Skeletal muscle cell (primary cell): ENCODE data around the gene KLF11.
"Not testable (repeated sequence)": the region's sequence is repeated elsewhere in the genome, so short reads cannot be mapped to it uniquely, and the experiment has no call there.

Experiments
- DNase-seq: peaks from one replicate; pipeline ENCODE4 v3.0.0-alpha.2; 2010; ENCODE audit warnings: low read depth
- H3K4me3 ChIP-seq: 2 replicates; pipeline ENCODE4 v1.5.1; 2011; ENCODE audit warnings: low read depth, mild to moderate bottlenecking, control low read depth, low read length, moderate library complexity

Gene KLF11

DNA sequence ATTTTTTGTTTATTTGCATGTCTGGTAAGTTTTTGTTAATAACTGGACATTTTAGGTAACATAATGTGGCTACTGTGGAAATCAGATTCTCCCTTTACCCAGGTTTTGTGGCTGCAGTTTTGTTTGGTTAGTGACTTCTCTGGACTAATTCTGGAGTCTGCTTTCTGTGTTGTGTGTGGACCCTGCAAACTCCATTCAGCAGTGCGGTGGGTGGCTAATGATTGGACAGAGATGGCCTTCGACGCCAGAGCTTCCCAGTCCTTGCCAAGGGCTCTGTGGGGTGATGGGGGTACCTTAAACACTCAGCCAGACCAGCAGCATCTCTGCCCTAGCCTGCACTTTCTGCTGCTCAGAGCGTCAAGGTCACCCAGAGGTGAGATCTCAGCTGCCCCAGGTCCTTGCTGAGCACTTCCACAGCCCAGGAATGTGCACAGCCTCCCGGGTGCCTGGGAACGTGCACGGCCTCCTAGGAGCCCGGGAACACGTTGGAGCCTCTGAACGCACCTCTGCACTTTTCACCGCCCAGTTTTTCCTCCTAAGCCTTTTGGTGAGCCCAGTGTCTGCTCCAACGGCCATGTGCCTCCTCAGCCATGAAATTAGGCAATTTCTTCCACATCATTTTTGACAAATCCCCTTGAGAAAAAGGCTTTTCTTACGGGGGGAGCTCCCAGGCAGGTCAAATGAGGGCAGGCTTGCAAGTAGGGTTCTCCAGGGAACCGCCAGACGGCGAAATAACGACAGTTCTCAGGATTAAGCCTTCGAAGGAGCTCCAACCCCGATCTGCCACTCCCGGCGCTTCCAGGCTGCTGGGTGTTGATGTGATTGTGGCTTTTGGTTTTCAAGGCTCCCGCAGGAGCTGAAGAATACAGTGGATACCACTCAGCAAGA, 35.2 kb upstream of the KLF11 start:
- no peak overlapping the region for H3K4me3 ChIP-seq
- no peak for DNase-seq

GRCh38 chr2:10008809-10009176, 34.6 kb upstream of the KLF11 start:
- no peak overlapping the region for H3K4me3 ChIP-seq
- no peak for DNase-seq

- no peak overlapping the region for H3K4me3 ChIP-seq
- no peak for DNase-seq
Measured at GRCh38 chr2:10009271-10009810, 34.0 kb upstream of the KLF11 start.

DNA sequence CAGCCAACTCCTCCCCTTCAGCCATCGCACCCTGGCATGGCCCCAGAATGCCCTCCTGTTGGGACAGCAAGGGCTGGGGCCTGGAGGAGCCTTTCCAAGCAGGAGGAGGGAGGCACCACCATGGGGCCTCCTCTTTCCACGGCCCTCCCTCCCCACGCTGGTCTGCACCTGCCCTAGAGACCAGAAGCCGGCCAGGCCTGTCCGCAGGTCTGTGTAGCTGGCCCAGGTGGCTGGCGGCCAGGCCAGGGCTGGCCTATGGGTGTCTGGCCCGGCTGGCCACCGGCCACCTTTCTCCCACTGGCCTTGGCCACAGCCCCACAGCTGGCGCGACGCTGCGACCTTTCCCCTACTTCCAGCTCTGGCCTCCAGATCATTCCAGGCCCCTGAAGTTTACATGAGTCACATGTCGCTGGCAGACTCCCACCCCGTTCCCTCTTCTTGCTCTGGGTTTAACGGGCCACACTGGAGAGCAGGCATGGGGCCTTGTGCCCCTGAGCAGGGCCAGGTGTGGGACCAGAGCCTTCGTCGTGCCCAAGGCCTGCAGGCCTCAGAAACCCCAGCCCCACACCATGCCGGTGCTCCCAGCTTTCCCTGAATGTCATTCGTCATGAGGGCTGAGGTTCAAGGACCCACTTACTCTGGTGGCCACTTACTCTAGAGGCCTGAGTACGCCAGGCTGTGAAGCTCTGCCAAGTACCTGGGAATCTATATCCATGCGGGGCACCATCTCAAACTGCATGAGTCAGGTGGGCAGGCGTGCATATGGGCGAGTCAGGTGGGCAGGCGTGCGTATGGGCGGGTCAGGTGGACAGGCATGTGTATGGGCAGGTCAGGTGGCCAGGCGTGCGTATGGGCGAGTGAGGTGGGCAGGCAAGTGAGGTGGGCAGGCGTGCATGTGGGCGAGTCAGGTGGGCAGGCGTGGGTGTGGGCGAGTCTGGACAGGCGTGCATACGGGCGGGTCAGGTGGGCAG, 33.3 kb upstream of the KLF11 start:
- no peak for DNase-seq

DNA sequence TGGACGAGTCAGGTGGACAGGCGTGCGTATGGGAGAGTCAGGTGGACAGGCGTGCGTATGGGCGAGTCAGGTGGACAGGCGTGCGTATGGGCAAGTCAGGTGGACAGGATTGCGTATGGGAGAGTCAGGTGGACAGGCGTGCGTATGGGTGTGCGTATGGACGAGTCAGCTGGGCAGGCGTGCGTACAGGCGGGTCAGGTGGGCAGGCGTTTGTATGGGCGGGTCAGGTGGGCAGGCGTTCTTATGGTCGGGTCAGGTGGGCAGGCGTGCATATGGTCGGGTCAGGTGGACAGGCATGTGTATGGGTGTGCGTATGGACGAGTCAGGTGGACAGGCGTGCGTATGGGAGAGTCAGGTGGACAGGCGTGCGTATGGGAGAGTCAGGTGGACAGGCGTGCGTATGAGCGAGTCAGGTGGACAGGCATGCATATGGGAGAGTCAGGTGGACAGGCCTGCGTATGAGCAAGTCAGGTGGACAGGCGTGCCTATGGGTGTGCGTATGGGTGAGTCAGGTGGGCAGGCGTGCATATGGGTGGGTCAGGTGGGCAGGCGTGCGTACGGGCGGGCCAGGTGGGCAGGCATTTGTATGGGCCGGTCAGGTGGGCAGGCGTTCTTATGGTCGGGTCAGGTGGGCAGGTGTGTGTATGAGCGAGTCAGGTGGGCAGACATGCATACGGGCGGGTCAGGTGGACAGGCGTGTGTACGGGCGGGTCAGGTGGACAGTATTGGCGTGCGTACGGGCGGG, 32.3 kb upstream of the KLF11 start:
- DNase-seq, H3K4me3 ChIP-seq: not testable (repeated sequence)

More for the DNA sequence above, 33.3 kb upstream of the KLF11 start:
- no peak overlapping the region for H3K4me3 ChIP-seq

DNA sequence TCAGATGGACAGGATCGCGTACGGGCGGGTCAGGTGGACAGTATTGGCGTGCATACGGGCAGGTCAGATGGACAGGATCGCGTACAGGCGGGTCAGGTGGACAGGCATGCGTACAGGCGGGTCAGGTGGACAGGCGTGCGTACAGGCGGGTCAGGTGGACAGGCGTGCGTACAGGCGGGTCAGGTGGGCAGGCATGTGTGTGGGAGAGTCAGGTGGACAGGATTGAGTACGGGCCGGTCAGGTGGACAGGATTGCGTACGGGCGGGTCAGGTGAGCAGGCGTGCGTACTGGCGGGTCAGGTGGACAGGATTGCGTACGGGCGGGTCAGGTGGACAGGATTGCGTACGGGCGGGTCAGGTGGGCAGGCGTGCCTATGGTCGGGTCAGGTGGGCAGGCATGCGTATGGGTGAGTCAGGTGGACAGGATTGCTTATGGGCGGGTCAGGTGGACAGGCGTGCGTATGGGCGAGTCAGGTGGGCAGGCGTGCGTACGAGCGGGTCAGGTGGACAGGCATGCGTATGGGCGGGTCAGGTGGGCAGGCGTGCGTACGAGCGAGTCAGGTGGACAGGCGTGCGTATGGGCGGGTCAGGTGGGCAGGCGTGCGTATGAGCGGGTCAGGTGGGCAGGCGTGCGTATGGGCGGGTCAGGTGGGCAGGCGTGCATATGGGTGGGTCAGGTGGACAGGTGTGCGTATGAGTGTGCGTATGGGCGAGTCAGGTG, 31.6 kb upstream of the KLF11 start:
- DNase-seq, H3K4me3 ChIP-seq: not testable (repeated sequence)

DNA sequence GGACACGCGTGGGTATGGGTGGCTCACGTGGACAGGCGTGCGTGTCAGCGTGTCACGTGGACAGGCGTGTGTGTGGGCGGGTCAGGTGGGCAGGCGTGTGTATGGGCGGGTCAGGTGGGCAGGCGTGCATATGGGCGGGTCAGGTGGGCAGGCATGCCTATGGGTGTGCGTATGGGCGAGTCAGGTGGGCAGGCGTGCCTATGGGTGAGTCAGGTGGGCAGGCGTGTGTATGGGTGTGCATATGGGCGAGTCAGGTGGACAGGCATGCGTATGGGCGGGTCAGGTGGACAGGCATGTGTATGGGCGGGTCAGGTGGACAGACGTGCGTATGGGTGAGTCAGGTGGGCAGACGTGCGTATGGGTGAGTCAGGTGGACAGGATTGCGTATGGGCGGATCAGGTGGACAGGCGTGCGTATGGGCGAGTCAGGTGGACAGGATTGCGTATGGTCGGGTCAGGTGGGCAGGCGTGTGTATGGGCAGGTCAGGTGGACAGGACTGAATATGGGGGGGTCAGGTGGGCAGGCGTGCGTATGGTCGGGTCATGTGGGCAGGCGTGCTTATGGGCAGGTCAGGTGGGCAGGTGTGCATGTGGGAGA, 30.9 kb upstream of the KLF11 start:
- H3K4me3 ChIP-seq, DNase-seq: not testable (repeated sequence)

DNA sequence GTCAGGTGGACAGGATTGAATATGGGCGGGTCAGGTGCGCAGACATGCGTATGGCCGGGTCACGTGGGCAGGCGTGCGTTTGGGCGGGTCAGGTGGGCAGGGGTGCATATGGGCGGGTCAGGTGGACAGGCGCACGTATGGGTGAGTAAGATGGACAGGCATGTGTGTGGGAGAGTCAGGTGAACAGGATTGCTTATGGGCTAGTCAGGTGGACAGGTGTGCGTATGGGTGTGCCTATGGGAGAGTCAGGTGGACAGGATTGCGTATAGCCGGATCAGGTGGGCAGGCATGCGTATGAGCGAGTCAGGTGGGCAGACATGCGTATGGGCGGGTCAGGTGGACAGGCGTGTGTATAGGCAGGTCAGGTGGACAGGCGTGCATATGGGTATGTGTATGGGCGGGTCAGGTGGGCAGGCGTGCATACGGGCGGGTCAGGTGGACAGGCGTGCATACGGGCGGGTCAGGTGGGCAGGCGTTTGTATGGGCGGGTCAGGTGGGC, 30.3 kb upstream of the KLF11 start:
- DNase-seq = no peak
- H3K4me3 ChIP-seq = no peak overlapping the region

DNA sequence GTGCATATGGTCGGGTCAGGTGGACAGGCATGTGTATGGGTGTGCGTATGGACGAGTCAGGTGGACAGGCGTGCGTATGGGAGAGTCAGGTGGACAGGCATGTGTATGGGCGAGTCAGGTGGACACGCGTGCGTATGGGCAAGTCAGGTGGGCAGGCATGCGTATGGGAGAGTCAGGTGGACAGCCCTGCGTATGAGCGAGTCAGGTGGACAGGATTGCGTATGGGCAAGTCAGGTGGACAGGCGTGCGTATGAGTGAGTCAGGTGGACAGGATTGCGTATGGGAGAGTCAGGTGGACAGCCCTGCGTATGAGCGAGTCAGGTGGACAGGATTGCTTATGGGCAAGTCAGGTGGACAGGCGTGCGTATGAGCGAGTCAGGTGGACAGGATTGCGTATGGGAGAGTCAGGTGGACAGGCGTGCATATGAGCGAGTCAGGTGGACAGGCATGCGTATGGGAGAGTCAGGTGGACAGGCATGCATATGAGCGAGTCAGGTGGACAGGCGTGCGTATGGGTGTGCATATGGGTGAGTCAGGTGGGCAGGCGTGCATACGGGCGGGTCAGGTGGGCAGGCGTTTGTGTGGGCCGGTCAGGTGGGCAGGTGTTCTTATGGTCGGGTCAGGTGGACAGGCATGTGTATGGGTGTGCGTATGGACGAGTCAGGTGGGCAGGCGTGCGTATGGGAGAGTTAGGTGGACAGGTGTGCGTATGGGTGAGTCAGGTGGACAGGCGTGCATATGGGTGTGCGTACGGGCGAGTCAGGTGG, 29.5 kb upstream of the KLF11 start:
- not testable (repeated sequence) for DNase-seq, H3K4me3 ChIP-seq

- no peak overlapping the region for H3K4me3 ChIP-seq
- DNase-seq = no peak
Measured at GRCh38 chr2:10014418-10015190, 28.7 kb upstream of the KLF11 start.

DNA sequence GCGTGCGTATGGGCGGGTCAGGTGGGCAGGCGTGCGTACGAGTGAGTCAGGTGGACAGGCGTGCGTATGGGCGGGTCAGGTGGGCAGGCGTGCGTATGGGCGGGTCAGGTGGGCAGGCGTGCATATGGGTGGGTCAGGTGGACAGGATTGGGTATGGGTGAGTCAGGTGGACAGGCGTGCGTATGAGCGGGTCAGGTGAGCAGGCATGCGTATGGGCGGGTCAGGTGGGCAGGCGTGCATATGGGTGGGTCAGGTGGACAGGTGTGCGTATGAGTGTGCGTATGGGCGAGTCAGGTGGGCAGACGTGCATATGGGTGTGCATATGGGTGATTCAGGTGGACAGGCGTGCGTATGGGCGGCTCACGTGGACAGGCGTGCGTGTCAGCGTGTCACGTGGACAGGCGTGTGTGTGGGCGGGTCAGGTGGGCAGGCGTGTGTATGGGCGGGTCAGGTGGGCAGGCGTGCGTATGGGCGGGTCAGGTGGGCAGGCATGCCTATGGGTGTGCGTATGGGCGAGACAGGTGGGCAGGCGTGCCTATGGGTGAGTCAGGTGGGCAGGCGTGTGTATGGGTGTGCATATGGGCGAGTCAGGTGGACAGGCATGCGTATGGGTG, 27.9 kb upstream of the KLF11 start:
- not testable (repeated sequence) for DNase-seq, H3K4me3 ChIP-seq

GRCh38 chr2:10016001-10016801, 27.1 kb upstream of the KLF11 start:
- H3K4me3 ChIP-seq = no peak overlapping the region
- no peak for DNase-seq

DNA sequence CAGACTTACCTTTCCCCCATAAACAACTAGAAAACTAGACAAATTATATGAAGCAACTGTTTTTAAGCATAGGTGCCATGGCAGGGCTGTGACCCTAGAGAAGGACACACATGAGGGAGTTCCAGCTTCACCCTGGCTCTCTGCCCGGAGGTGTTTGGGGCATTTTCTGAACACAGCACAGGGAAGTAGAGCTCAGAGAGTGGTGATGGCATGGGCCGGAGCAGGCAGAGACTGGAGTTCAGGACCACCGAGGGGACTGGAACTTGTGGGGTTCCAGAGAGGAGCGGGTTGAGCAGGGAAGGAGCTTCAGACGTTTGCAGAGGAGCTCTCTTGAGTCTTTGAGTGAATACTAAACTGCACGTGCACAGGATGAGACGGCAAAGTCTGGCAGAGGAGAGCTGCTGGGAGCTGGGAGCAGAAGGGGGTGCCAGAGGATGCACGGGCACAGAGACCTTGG, 26.5 kb upstream of the KLF11 start:
- no peak overlapping the region for H3K4me3 ChIP-seq
- DNase-seq = no peak

- DNase-seq = no peak
Measured at GRCh38 chr2:10017313-10017941, 25.9 kb upstream of the KLF11 start.

DNA sequence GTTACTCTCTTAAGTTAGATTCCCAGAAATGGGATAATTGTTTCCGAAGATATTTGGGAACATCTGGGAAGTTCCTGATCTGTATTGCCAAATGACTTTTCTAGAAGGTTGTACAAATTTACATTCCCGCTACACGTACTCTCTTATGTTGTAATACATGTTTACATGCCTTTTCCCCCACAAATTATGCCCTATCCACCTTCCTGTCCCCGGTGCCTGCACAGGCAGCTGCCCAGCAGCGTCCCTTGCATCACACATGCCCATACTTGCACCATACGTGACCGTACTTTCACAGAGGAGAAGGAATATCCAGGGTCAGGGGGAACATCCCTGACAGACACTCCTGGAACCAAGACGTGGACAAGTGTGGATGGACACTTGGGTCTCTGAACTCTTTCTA, 24.2 kb upstream of the KLF11 start:
- H3K4me3 ChIP-seq = no peak overlapping the region
- DNase-seq = no peak

More at GRCh38 chr2:10017313-10017941, 25.9 kb upstream of the KLF11 start:
- no peak overlapping the region for H3K4me3 ChIP-seq
